SK-N-SH (cell line): Measurements from ENCODE around the gene TPGS1. TPM values are rescaled to one million over a fixed set of nuclear protein-coding genes. Genes with fewer than 3 reads are reported as not detected.

ENCODE experiments used
- CTCF ChIA-PET: fragments of 300-600, 350-600 bp; formaldehyde crosslinking; extraction: SDS; loops from one replicate; lab custom pipeline; 2021; lab: Yijun Ruan, JAX
- POLR2A ChIA-PET: fragments of 350-600 bp; sonication (Branson Sonifier 250); formaldehyde crosslinking; extraction: SDS; loops from one replicate; lab custom pipeline; 2020; ENCODE audit warnings: antibody characterized with exemption, inconsistent platforms; lab: Yijun Ruan, JAX
- DNase-seq: peaks from one replicate; pipeline ENCODE4 v3.0.0; 2012
- H2AFZ ChIP-seq: fragments of 200-600 bp; sonication (generic); 2 replicates; pipeline ENCODE4 v1.8.1; 2016; ENCODE audit warnings: antibody characterized with exemption, mild to moderate bottlenecking, low read depth
- H3F3A ChIP-seq: fragments of 200-600 bp; sonication (generic); replicated peaks from 2 replicates; pipeline ENCODE3; 2016; ENCODE audit warnings: antibody characterized with exemption, mild to moderate bottlenecking; ENCODE audit not compliant: insufficient read depth
- H3K27ac ChIP-seq, 2 experiments: fragments of 200-500 bp in 1 of 2; fragments of 200-600 bp in 1 of 2; sonication (Bioruptor generic) in 1 of 2; sonication (generic), shearing (Covaris generic) in 1 of 2; 2 replicates each; pipeline versions ENCODE4 v1.5.1 to v1.6.1; 2014 to 2016; ENCODE audit warnings: low read depth in 2 of 2, inconsistent platforms in 1 of 2, low read length in 1 of 2, mild to moderate bottlenecking in 1 of 2, mixed read lengths in 1 of 2
- H3K27me3 ChIP-seq: fragments of 200-600 bp; sonication (generic), shearing (Covaris generic); 2 replicates; pipeline ENCODE4 v1.6.1; 2016; ENCODE audit warnings: mixed run types; ENCODE audit not compliant: insufficient read depth
- H3K36me3 ChIP-seq, 2 experiments: fragments of 200-500 bp in 1 of 2; fragments of 200-600 bp in 1 of 2; sonication (Bioruptor generic) in 1 of 2; sonication (generic) in 1 of 2; replicated peaks in 1 of 2; 2 replicates each; pipeline versions ENCODE3 to v1.5.1; 2014 to 2016; ENCODE audit warnings: low read length in 1 of 2, mild to moderate bottlenecking in 1 of 2; ENCODE audit not compliant: insufficient read depth in 2 of 2, control insufficient read depth in 1 of 2
- H3K4me1 ChIP-seq, 2 experiments: fragments of 200-500 bp in 1 of 2; fragments of 200-600 bp in 1 of 2; sonication (Bioruptor generic) in 1 of 2; sonication (generic), shearing (Covaris generic) in 1 of 2; 2 replicates each; pipeline versions ENCODE4 v1.5.1 to v1.6.1; 2014 to 2016; ENCODE audit warnings: low read depth in 1 of 2, low read length in 1 of 2, mixed run types in 1 of 2; ENCODE audit not compliant: insufficient read depth in 2 of 2, control insufficient read depth in 1 of 2
- H3K4me2 ChIP-seq: fragments of 200-600 bp; sonication (generic), shearing (Covaris generic); 2 replicates; pipeline ENCODE4 v1.6.1; 2017; ENCODE audit warnings: mixed run types
- H3K4me3 ChIP-seq, 2 experiments: fragments of 200-500 bp in 1 of 2; fragments of 200-600 bp in 1 of 2; sonication (Bioruptor generic) in 1 of 2; sonication (generic), shearing (Covaris generic) in 1 of 2; 2 replicates each; pipeline versions ENCODE4 v1.5.1 to v1.8.1; 2014 to 2016; ENCODE audit warnings: low read depth in 2 of 2, inconsistent platforms in 1 of 2, low read length in 1 of 2, mild to moderate bottlenecking in 1 of 2, mixed read lengths in 1 of 2, moderate library complexity in 1 of 2
- H3K79me2 ChIP-seq: fragments of 200-600 bp; sonication (generic); 2 replicates; pipeline ENCODE4 v1.8.1; 2017; ENCODE audit warnings: mild to moderate bottlenecking; ENCODE audit not compliant: insufficient read depth
- H3K9ac ChIP-seq: fragments of 200-600 bp; sonication (generic); 2 replicates; pipeline ENCODE4 v1.6.1; 2017; ENCODE audit warnings: mixed run types
- H3K9me2 ChIP-seq: fragments of 200-600 bp; sonication (generic); 2 replicates; pipeline ENCODE4 v1.6.1; 2017; ENCODE audit warnings: mixed run types
- H3K9me3 ChIP-seq: fragments of 200-600 bp; sonication (generic); 2 replicates; pipeline ENCODE4 v1.6.1; 2017; ENCODE audit warnings: mixed run types, mild to moderate bottlenecking, moderate library complexity
- H4K20me1 ChIP-seq: fragments of 200-600 bp; sonication (generic); 2 replicates; pipeline ENCODE4 v1.6.1; 2017; ENCODE audit warnings: mild to moderate bottlenecking, mixed run types; ENCODE audit not compliant: insufficient read depth
- CHD2 ChIP-seq: fragments of 150-350 bp; IDR thresholded peaks from 2 replicates; pipeline ENCODE4 v1.6.1; 2018; ENCODE audit warnings: low read length; ENCODE audit not compliant: partially characterized antibody
- EP300 ChIP-seq, 2 experiments: IDR thresholded peaks; 2 replicates each; pipeline versions ENCODE4 v1.4.0 to v1.6.1; 2012; ENCODE audit warnings: borderline replicate concordance in 1 of 2, low read depth in 1 of 2, low read length in 1 of 2
- FOXJ3 ChIP-seq: sonication (generic); formaldehyde crosslinking; IDR thresholded peaks from 2 replicates; pipeline ENCODE4 v1.5.1; 2020; ENCODE audit warnings: mild to moderate bottlenecking, missing genetic modification reagents
- FOXM1 ChIP-seq: IDR thresholded peaks from 2 replicates; pipeline ENCODE4 v1.4.0; 2012; ENCODE audit warnings: low read depth, mild to moderate bottlenecking
- GABPA ChIP-seq: IDR thresholded peaks from 2 replicates; pipeline ENCODE4 v1.4.0; 2012; ENCODE audit warnings: low read depth, mild to moderate bottlenecking
- JUND ChIP-seq: IDR thresholded peaks from 2 replicates; pipeline ENCODE4 v1.4.0; 2012
- MXI1 ChIP-seq: IDR thresholded peaks from 2 replicates; pipeline ENCODE4 v1.6.1; 2012; ENCODE audit warnings: mild to moderate bottlenecking, low read depth, low read length, improper control_type of control experiment
- NRF1 ChIP-seq: IDR thresholded peaks from 2 replicates; pipeline ENCODE4 v1.6.1; 2012; ENCODE audit warnings: low read depth, mild to moderate bottlenecking, low read length
- POLR2AphosphoS5 ChIP-seq: IDR thresholded peaks from 2 replicates; pipeline ENCODE4 v1.6.1; 2012; ENCODE audit warnings: low read depth, low read length
- RFX5 ChIP-seq: IDR thresholded peaks from 2 replicates; pipeline ENCODE4 v1.6.1; 2012; ENCODE audit warnings: mild to moderate bottlenecking, improper control_type of control experiment, low read length
- RXRA ChIP-seq: IDR thresholded peaks from 2 replicates; pipeline ENCODE4 v1.4.0; 2012; ENCODE audit warnings: low read depth, mild to moderate bottlenecking, borderline replicate concordance
- SMC3 ChIP-seq: IDR thresholded peaks from 2 replicates; pipeline ENCODE4 v1.6.1; 2012; ENCODE audit warnings: low read depth, low read length, improper control_type of control experiment
- TAF1 ChIP-seq: IDR thresholded peaks from 2 replicates; pipeline ENCODE4 v1.6.1; 2012; ENCODE audit warnings: low read depth, mild to moderate bottlenecking, low read length, moderate library complexity, borderline replicate concordance
- TCF12 ChIP-seq: IDR thresholded peaks from 2 replicates; pipeline ENCODE4 v1.4.0; 2012
- TEAD4 ChIP-seq: IDR thresholded peaks from 2 replicates; pipeline ENCODE4 v1.4.0; 2012; ENCODE audit warnings: mild to moderate bottlenecking, borderline replicate concordance; ENCODE audit not compliant: insufficient read depth
- YY1 ChIP-seq: IDR thresholded peaks from 2 replicates; pipeline ENCODE4 v1.4.0; 2012; ENCODE audit warnings: low read depth, mild to moderate bottlenecking
- WGBS: methylation state at CpG from one replicate; pipeline ENCODE4 v1.1.6; 2017; ENCODE audit warnings: low lambda C conversion rate; 5-methylcytosine and 5-hydroxymethylcytosine counted together
- polyA plus RNA-seq, 3 experiments: library from polyadenylated mRNA; depleted of rRNA; stranded (reverse); fragments of >200 nt; gene quantifications; 2 replicates each; pipeline ENCODE4 v1.2.3, GENCODE V29; 2012
- TF ChIP-seq, protein P1 (sequence below): IDR thresholded peaks from 2 replicates; pipeline ENCODE4 v1.6.1; 2012; ENCODE audit warnings: mild to moderate bottlenecking, low read depth, low read length, moderate library complexity
- TF ChIP-seq, protein P2 (sequence below): IDR thresholded peaks from 2 replicates; pipeline ENCODE4; 2012
- TF ChIP-seq, protein P3 (sequence below): fragments of 200-600 bp; sonication (generic); IDR thresholded peaks from 2 replicates; pipeline ENCODE4 v1.6.1; 2017; ENCODE audit warnings: antibody characterized with exemption, mild to moderate bottlenecking, moderate library complexity
- TF ChIP-seq, protein P4 (sequence below): IDR thresholded peaks from 2 replicates; pipeline ENCODE4 v1.4.0; 2012; ENCODE audit warnings: low read depth, borderline replicate concordance
- TF ChIP-seq, protein P5 (sequence below): IDR thresholded peaks from 2 replicates; pipeline ENCODE4 v1.4.0; 2012; ENCODE audit warnings: low read depth, borderline replicate concordance

TPGS1 gene
- polyA plus RNA-seq, 1 of the 3 experiments (the other 2 are of a cell fraction) = 31.0 TPM

DNA sequence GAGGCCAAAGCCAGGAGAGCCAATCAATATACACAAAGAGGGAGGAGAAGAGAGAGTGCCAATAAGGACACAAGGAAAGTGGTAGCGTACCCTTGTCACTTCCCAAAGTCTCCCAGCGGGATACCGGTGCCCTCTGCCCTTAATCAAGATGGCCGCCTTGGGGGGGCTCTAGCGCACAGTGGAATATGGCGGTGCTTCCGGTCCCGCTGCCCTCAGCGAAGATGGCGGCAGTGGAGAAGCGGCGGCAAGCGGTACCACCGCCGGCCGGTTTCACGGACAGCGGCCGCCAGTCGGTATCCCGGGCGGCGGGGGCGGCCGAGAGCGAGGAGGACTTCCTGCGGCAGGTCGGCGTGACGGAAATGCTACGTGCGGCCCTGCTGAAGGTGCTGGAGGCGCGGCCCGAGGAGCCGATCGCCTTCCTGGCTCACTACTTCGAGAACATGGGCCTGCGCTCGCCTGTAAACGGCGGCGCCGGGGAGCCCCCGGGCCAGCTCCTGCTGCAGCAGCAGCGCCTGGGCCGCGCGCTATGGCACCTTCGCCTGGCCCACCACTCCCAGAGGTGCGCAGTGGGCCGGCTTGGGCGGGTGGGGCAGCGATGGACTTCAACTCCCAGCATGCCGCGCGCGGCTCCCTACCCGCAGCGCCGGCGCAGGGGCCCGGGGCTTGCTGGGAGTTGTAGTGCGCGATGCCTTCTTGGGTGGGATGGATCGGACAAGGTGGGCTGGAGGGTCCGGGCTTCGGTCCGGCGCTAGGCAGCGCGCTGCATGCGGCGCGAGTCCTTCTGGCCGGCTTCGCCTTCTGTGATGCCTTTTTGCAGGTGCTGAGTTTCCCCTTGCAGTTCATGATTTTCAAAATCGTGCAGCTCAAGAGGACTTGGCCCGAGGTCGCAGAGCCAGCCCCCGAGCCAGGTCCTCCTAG, at the start of gene TPGS1 (continued):
- TF ChIP-seq, protein P1, sequence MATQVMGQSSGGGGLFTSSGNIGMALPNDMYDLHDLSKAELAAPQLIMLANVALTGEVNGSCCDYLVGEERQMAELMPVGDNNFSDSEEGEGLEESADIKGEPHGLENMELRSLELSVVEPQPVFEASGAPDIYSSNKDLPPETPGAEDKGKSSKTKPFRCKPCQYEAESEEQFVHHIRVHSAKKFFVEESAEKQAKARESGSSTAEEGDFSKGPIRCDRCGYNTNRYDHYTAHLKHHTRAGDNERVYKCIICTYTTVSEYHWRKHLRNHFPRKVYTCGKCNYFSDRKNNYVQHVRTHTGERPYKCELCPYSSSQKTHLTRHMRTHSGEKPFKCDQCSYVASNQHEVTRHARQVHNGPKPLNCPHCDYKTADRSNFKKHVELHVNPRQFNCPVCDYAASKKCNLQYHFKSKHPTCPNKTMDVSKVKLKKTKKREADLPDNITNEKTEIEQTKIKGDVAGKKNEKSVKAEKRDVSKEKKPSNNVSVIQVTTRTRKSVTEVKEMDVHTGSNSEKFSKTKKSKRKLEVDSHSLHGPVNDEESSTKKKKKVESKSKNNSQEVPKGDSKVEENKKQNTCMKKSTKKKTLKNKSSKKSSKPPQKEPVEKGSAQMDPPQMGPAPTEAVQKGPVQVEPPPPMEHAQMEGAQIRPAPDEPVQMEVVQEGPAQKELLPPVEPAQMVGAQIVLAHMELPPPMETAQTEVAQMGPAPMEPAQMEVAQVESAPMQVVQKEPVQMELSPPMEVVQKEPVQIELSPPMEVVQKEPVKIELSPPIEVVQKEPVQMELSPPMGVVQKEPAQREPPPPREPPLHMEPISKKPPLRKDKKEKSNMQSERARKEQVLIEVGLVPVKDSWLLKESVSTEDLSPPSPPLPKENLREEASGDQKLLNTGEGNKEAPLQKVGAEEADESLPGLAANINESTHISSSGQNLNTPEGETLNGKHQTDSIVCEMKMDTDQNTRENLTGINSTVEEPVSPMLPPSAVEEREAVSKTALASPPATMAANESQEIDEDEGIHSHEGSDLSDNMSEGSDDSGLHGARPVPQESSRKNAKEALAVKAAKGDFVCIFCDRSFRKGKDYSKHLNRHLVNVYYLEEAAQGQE = peak; percentile 34; the same call in 1 of the 2 replicates
- TF ChIP-seq YY1 (peak; percentile 100), RXRA (no peak), FOXM1 (no peak), TEAD4 (no peak), EP300 (IDR thresholded peaks at IDR 0.05; ENCODE audit: borderline replicate concordance in 1 of 2, low read depth in 1 of 2, low read length in 1 of 2) (no peak), MXI1 (peak; percentile 2; the same call in 1 of the 2 replicates), NRF1 (peak; percentile 76)
- TF ChIP-seq, protein P2, sequence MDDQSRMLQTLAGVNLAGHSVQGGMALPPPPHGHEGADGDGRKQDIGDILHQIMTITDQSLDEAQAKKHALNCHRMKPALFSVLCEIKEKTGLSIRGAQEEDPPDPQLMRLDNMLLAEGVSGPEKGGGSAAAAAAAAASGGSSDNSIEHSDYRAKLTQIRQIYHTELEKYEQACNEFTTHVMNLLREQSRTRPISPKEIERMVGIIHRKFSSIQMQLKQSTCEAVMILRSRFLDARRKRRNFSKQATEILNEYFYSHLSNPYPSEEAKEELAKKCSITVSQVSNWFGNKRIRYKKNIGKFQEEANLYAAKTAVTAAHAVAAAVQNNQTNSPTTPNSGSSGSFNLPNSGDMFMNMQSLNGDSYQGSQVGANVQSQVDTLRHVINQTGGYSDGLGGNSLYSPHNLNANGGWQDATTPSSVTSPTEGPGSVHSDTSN = no peak
- TF ChIP-seq, protein P3, sequence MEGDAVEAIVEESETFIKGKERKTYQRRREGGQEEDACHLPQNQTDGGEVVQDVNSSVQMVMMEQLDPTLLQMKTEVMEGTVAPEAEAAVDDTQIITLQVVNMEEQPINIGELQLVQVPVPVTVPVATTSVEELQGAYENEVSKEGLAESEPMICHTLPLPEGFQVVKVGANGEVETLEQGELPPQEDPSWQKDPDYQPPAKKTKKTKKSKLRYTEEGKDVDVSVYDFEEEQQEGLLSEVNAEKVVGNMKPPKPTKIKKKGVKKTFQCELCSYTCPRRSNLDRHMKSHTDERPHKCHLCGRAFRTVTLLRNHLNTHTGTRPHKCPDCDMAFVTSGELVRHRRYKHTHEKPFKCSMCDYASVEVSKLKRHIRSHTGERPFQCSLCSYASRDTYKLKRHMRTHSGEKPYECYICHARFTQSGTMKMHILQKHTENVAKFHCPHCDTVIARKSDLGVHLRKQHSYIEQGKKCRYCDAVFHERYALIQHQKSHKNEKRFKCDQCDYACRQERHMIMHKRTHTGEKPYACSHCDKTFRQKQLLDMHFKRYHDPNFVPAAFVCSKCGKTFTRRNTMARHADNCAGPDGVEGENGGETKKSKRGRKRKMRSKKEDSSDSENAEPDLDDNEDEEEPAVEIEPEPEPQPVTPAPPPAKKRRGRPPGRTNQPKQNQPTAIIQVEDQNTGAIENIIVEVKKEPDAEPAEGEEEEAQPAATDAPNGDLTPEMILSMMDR = no peak

DNA sequence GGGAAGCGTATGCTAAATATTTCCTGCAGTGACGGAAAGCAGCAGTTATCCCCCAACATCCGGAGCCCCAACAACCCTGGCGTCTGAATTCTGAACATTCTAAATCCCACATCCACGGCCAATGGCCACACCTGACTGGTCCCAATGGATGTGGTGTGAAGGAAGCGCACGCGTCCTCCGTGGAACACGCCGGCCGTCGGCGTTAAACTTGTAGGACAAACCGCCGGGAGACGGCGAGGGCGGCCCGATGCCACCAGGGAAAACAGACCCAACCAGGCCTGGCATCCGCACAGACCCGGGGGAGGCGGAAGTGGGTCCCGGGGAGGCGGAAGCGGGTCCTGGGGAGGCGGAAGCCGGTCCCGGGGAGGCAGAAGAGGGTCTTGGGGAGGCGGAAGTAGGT, 49.7 kb upstream of the TPGS1 start:
- POLR2A ChIA-PET = no interaction called here
- CTCF ChIA-PET = no interaction called here
- Histone ChIP-seq H3K27ac (no peak overlapping the region), H3K9me2 (no peaks in the 10 kb centered on the region), H3K4me2 (no peak overlapping the region), H3K79me2 (no peaks in the 10 kb centered on the region), H3K27me3 (peaks cover 12% of the 10 kb centered on the region; the same call in 1 of the 2 replicates), H3K36me3 (no peaks in the 10 kb centered on the region), H3F3A (no peaks in the 10 kb centered on the region), H2AFZ (no peak overlapping the region), H3K9me3 (no peaks in the 10 kb centered on the region), H3K4me1 (peaks cover 0 to 9% of the 10 kb centered on the region in 2 experiments; a peak in 1 of 4 replicates), H3K4me3 (no peak overlapping the region), H4K20me1 (no peaks in the 10 kb centered on the region), H3K9ac (no peak overlapping the region)
- WGBS = 96% methylated on average over 30 of the region's 30 CpGs
- no peak for DNase-seq
- TF ChIP-seq CHD2 = no peak
- no peak for TF ChIP-seq FOXJ3
- TF ChIP-seq RXRA = no peak
- no peak for TF ChIP-seq TAF1
- no peak for TF ChIP-seq POLR2AphosphoS5
- TF ChIP-seq SMC3 = no peak
- no peak for TF ChIP-seq RFX5
- no peak for TF ChIP-seq TCF12
- TF ChIP-seq JUND = no peak
- TF ChIP-seq, protein P4, sequence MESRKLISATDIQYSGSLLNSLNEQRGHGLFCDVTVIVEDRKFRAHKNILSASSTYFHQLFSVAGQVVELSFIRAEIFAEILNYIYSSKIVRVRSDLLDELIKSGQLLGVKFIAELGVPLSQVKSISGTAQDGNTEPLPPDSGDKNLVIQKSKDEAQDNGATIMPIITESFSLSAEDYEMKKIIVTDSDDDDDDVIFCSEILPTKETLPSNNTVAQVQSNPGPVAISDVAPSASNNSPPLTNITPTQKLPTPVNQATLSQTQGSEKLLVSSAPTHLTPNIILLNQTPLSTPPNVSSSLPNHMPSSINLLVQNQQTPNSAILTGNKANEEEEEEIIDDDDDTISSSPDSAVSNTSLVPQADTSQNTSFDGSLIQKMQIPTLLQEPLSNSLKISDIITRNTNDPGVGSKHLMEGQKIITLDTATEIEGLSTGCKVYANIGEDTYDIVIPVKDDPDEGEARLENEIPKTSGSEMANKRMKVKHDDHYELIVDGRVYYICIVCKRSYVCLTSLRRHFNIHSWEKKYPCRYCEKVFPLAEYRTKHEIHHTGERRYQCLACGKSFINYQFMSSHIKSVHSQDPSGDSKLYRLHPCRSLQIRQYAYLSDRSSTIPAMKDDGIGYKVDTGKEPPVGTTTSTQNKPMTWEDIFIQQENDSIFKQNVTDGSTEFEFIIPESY = no peak
- TF ChIP-seq, protein P5, sequence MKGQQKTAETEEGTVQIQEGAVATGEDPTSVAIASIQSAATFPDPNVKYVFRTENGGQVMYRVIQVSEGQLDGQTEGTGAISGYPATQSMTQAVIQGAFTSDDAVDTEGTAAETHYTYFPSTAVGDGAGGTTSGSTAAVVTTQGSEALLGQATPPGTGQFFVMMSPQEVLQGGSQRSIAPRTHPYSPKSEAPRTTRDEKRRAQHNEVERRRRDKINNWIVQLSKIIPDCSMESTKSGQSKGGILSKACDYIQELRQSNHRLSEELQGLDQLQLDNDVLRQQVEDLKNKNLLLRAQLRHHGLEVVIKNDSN = no peak
- no peak for TF ChIP-seq GABPA
